GM12873 (cell line): ENCODE data around the gene VIM.

ENCODE experiments used
- TF ChIP-seq, protein P1 (sequence below): IDR thresholded peaks from 2 replicates; pipeline ENCODE4 v1.5.1; 2012; ENCODE audit warnings: low read depth, mild to moderate bottlenecking, moderate library complexity, low read length, control low read depth; ENCODE audit not compliant: insufficient read depth; ENCODE audit errors: missing control alignments

The VIM gene

DNA sequence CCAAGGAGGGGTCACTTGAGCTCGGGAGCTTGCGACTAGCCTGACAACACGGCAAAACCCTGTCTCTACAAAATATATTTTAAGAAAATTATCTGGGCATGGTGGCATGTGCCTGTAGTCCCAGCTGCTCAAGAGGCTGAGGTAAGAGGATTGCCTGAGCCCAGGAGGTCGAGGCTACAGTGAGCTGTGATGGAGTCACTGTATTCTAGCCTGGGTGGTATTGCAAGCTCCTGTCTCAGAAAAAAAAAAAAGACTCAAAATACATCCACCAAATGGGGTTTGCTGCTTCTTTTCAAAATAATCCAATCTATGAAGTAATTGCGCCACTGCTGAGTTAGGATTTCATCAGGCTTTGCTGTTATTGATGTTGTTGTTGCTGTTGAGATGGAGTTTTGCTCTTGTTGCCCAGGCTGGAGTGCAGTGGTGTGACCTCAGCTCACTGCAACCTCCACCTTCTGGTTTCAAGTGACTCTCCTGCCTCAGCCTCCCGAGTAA, 11.1 kb upstream of the VIM start:
- TF ChIP-seq, protein P1, sequence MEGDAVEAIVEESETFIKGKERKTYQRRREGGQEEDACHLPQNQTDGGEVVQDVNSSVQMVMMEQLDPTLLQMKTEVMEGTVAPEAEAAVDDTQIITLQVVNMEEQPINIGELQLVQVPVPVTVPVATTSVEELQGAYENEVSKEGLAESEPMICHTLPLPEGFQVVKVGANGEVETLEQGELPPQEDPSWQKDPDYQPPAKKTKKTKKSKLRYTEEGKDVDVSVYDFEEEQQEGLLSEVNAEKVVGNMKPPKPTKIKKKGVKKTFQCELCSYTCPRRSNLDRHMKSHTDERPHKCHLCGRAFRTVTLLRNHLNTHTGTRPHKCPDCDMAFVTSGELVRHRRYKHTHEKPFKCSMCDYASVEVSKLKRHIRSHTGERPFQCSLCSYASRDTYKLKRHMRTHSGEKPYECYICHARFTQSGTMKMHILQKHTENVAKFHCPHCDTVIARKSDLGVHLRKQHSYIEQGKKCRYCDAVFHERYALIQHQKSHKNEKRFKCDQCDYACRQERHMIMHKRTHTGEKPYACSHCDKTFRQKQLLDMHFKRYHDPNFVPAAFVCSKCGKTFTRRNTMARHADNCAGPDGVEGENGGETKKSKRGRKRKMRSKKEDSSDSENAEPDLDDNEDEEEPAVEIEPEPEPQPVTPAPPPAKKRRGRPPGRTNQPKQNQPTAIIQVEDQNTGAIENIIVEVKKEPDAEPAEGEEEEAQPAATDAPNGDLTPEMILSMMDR, result no peak

DNA sequence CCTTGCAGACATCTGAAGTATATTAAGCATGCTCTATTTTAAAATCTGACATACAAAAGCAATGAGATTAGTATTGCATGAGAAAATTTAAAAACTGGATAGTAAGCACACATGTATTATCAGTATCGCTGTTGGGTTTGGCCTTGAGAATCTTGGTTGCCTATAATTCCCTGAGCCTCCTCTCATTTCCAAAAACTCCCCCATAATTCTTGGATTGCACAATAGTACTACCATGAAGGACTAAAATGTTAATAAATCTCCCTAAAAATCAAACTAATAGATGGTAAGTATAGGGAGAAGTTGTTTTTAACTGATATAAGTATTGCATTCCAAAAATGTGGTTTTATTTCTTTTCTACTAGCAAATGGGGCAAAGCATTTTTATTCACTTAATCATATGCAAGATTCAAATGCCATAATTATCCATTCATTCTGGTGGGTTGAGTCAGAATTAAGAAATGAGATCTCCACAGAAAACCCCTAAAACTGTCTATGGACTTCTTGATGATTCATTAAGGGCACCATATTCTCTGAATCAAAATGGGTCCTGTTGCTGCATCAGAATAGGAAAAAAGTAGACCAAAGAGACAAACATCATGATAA, 10.3 kb upstream of the VIM start:
- TF ChIP-seq, protein P1, result no peak

DNA sequence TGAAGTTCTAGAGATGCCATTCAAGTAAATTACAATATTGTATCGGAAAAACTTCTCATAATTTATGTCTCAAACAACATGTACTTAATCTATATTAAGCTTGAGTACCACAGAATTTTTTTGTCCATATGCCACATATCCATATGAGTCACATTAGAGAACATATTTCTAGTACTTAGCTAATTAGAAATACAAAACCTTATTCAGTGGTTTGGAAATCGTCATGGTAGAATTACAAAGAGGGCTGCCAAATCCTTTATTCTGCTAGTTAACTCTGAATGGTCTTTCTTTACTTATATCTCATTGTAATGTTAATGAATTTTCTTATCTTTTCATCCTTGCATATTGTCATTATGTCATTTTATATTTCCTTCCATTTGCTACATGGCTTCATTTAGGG, 9.0 kb upstream of the VIM start:
- TF ChIP-seq, protein P1, result no peak

DNA sequence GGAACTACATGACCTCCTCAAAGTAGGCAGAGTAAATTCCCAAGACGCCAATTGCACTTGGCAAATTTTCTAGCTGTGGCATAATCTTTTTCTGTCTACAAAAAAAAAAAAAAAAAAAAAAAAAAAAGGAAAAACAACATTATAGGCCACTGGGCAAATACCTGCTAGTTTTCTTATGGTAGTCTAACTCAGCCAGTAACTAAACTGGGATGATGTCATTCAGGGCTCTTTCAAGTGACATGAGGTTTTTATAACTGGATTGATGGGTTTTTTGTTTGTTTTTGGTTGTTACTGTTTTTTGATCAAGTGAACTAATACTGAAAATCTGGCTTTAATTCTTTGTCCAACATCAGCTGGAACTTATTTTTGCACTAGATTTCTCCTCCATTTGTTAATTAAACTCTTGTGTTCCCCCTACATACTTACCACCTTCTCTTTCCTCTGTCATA, 7.4 kb upstream of the VIM start:
- TF ChIP-seq, protein P1, result no peak

DNA sequence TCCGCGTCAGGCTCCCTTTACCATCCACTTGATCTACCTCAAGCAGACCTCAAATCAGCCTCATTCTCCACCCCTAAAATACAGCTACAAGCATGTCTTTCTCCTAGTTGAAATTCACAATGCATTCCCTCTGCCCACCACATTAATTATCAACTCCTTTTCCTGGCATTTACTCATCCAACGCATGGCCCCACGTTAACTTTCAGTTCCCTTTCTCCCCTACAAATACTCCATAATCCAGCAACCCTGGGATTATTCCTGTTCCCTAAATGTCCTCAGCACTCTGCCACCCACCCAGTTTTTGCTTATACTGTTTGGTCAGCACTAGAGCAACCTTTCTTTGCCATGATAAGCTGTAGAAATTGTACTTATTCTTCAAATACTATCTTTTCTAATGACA, 5.7 kb upstream of the VIM start:
- TF ChIP-seq, protein P1, result no peak

DNA sequence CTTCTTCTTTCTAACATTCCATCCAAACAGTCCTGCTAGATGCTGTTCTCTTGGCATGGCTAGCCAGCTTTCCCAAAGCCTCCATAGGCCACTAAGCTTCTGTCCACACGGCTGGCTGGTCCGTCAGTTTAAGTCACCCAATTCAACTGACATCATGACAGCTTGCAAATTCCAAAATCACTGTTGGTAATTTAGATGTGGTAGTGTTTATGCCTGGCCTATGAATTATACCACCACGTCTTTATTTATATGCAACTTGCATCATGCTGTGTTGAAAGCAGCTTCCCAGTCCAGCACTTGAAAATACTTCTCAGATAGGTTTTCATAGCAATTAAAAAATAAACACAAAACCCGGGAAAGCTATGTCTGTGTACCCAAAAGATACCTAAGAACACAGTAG, 2.2 kb upstream of the VIM start:
- TF ChIP-seq, protein P1, result no peak

DNA sequence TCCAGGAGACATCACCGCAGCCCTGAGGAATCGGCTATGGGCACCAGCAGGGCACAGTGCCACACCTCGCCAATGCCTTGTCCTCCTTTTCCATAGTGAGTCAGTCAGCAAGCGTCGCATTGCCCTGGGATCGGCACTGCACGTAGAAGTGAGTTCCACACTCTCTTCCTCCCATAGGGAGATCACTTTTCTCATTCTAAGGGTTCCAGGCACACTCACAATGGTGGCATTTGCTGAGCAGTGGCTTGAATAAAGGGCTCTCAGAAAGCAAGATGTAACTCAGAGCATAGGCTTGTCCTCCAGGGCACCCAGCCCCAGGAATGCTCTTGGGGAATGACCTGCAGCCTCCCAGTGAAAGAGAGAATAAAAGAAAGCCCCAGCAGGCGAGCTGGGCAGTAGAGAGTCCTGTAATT, 1.1 kb upstream of the VIM start:
- TF ChIP-seq, protein P1, result no peak
